Right lobe of liver (tissue), 4 donors: ENCODE measurements around the gene CRYAB.

Experiments used
- POLR2A ChIP-seq: fragments of 450-650 bp; IDR thresholded peaks from one replicate; pipeline ENCODE4 v1.6.1; 2017; ENCODE audit warnings: antibody characterized with exemption, mild to moderate bottlenecking
- TF ChIP-seq, protein P1 (sequence below), 4 donors: fragments of 200-600 bp in 3 of 4; fragments of 450-650 bp in 1 of 4; IDR thresholded peaks; one replicate each; pipeline versions ENCODE4 v1.5.1 to v1.8.0; 2016 to 2022; ENCODE audit warnings: antibody characterized with exemption in 4 of 4, mild to moderate bottlenecking in 2 of 4
- donor health status: DM: no; HTN: no; CAD: no.
- donor health status: DM: no; HTN: no; CAD: no.
- donor health status: DM: no; HTN: yes; CAD: no.

DNA sequence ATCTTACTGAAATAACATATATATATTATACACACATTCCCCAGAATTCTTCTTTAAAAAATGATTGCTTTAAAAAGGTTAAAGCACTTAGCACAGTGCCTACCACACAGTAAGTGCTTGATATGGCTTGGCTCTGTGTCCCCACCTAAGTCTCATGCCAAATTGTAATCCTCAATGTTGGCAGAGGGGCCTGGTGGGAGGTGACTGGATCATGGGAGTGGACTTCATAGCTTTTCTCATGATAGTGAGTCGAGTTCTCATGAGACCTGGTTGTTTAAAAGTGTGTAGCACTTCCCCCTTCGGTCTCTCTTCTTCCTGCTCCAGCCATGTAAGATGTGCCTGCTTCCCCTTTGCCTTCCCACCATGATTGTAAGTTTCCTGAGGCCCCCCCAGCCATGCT lies 6.2 kb downstream of the CRYAB start:
- TF ChIP-seq, protein P1, sequence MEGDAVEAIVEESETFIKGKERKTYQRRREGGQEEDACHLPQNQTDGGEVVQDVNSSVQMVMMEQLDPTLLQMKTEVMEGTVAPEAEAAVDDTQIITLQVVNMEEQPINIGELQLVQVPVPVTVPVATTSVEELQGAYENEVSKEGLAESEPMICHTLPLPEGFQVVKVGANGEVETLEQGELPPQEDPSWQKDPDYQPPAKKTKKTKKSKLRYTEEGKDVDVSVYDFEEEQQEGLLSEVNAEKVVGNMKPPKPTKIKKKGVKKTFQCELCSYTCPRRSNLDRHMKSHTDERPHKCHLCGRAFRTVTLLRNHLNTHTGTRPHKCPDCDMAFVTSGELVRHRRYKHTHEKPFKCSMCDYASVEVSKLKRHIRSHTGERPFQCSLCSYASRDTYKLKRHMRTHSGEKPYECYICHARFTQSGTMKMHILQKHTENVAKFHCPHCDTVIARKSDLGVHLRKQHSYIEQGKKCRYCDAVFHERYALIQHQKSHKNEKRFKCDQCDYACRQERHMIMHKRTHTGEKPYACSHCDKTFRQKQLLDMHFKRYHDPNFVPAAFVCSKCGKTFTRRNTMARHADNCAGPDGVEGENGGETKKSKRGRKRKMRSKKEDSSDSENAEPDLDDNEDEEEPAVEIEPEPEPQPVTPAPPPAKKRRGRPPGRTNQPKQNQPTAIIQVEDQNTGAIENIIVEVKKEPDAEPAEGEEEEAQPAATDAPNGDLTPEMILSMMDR (IDR thresholded peaks at IDR 0.05) = no peak
- TF ChIP-seq POLR2A = no peak
